Body of pancreas (tissue), 4 donors: ENCODE results near the gene RRM1. TPM values are rescaled to one million over a fixed set of nuclear protein-coding genes. Genes with fewer than 3 reads are reported as not detected.
A peak's percentile ranks its signal among the peaks of the same experiment; 100 is the strongest.

Experiments
- ATAC-seq: fragments of 150-250 bp; one replicate; pipeline ENCODE4 v1.9.1; 2016
- DNase-seq, 4 donors: peaks; one replicate each; pipeline ENCODE4 v3.0.0-alpha.2; 2019
- H3K27ac ChIP-seq, 4 donors: fragments of 200-600 bp; sonication (generic); 1 replicate in 3 of 4; 2 replicates in 1 of 4; pipeline versions ENCODE4 v1.5.1 to v1.6.1; 2016 to 2019; ENCODE audit warnings: mild to moderate bottlenecking in 1 of 4, mixed read lengths in 1 of 4, moderate library complexity in 1 of 4
- H3K27me3 ChIP-seq, 2 donors: fragments of 200-600 bp; sonication (generic); one replicate each; pipeline ENCODE4 v1.6.0; 2016; ENCODE audit warnings: mild to moderate bottlenecking in 1 of 2
- H3K36me3 ChIP-seq, 2 donors: fragments of 200-600 bp; sonication (generic); replicated peaks in 1 of 2; 2 replicates each; pipeline ENCODE4 v1.5.1; 2016; ENCODE audit warnings: low read depth in 2 of 2; ENCODE audit not compliant: insufficient read depth in 1 of 2
- H3K4me1 ChIP-seq: fragments of 200-600 bp; sonication (generic); one replicate; pipeline ENCODE4 v1.6.0; 2016
- H3K4me3 ChIP-seq, 2 donors: fragments of 200-600 bp; sonication (generic); 1 replicate in 1 of 2; 2 replicates in 1 of 2; pipeline ENCODE4 v1.5.1; 2016 to 2019
- H3K9me3 ChIP-seq, 3 donors: fragments of 200-600 bp; sonication (generic); 1 replicate in 2 of 3; 2 replicates in 1 of 3; pipeline ENCODE4 v1.5.1; 2016
- CTCF ChIP-seq, 7 experiments: fragments of 450-650 bp in 4 of 7; fragments of 200-600 bp in 3 of 7; sonication (generic) in 3 of 7; IDR thresholded peaks; one replicate each; pipeline ENCODE4 v1.5.1; 2016 to 2019; ENCODE audit warnings: antibody characterized with exemption in 7 of 7
- POLR2A ChIP-seq, 3 donors: fragments of 450-650 bp; IDR thresholded peaks; one replicate each; pipeline ENCODE4 v1.6.1; 2016; ENCODE audit warnings: antibody characterized with exemption in 3 of 3, mild to moderate bottlenecking in 2 of 3
- WGBS, 2 donors: methylation state at CpG; one replicate each; pipeline ENCODE4 v1.1.5; 2017; 5-methylcytosine and 5-hydroxymethylcytosine counted together
- intact Hi-C: fragments of 100-400 bp; cut with DNase I; formaldehyde crosslinking; loops from one replicate; pipeline ENCODE4 v1.15.1; 2023
- total RNA-seq, 2 donors: library from RNA; depleted of rRNA; stranded (reverse); fragments of >200 nt; gene quantifications; one replicate each; pipeline ENCODE4 v1.1.0, GENCODE V29; 2016

The RRM1 gene
- total RNA-seq: 10 to 100 TPM in 1 of 2 donors, 1 to 10 TPM in 1; 7.3 to 12.2 TPM

DNA sequence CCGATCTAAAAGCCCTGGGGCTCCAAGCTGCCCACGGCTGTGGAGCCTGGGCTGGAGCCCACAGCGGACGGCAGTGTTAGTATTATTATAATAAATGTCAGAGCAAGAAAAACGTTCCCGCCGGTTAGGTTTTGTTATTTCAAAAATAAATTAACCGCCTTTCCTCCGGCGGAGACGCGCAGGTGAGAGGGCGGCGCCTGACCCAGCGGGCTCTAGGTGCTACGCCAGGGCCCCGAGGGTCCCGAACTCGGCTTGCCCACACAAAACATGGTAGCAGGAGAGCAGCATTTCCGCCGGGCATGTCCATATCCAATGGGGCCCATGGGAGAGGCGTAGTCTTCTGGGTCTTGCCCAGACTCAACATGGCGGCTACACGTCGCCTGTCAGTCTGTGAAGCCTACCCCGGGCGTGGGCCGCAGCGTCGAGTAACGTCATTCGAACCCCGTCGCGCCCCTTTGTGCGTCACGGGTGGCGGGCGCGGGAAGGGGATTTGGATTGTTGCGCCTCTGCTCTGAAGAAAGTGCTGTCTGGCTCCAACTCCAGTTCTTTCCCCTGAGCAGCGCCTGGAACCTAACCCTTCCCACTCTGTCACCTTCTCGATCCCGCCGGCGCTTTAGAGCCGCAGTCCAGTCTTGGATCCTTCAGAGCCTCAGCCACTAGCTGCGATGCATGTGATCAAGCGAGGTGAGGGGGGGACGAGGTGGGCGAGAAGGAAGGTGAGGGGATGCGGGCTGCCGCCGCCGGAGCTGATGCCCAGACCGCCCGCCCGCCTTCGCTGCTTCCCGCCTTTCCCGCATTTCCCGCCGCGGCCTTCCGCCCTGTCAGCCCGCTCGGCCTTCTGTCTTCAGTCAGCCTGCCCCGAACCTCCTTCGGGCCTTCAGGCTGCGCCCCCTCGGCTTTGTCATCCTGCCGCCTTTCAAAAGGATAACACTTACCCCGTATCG lies at the start of gene RRM1:
RRM1 (plus strand) TSS at position 452 of the 944 bp plus-strand sequence; CDS start at position 666, 214 bp downstream.
- DNase-seq: peak; percentile 91 to 95 (median 94)
- peak; percentile 99 for ATAC-seq
- H3K4me1 ChIP-seq: peaks cover 18% of the 10 kb centered on the region
- no peaks in the 10 kb centered on the region for H3K27me3 ChIP-seq
- no peaks in the 10 kb centered on the region for H3K9me3 ChIP-seq
- WGBS, 2 donors: 0 to 1% methylated on average over 25 to 65 of the region's 74 CpGs
- H3K4me3 ChIP-seq: peak within 1 kb of the TSS; percentile 66 to 71
- intact Hi-C loops: no loop called here
- H3K27ac ChIP-seq: peak within 1 kb of the TSS; percentile 84 to 94 (median 88)
- TF ChIP-seq CTCF (IDR thresholded peaks at IDR 0.05): peak in 1 of 7 experiments; percentile 7
- peak; percentile 20 to 81 (median 81) for TF ChIP-seq POLR2A (IDR thresholded peaks at IDR 0.05)
- no peaks in the 10 kb centered on the region for H3K36me3 ChIP-seq

DNA sequence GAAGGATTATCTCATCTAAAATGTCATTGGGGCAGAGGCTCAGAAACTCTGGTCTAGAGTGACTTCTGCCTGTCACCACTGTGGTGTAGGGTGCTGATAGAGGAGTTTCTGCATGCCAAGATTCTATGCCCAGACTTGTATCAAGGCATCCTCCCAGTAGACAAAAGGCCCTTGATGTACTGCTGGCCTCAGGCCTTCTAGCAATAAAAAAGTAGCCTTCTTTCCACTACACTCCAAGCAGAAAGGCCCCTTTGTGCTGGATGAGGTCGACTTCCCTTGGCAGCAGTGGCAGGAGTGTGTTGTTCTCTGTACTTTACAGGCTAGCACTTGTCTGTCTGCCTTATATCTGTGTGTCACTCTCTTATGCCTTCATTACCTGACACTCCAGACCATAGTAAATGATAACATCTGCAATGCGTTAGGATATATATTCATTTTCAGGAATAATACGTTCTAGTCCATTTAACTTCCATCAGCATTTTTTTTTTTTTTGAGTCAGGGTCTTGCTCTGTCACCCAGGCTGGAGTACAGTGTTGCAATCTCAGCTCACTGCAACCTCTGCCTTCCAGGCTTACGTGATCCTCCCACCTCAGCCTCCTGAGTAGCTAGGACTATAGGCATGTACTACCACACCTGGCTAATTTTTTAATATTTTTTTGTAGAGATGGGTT lies 49.5 kb upstream of the RRM1 start:
- WGBS, 2 donors: 44 to 47% methylated on average over 4 of the region's 4 CpGs
- no peak for TF ChIP-seq POLR2A (IDR thresholded peaks at IDR 0.05)
- TF ChIP-seq CTCF (IDR thresholded peaks at IDR 0.05): no peak
- H3K4me1 ChIP-seq: peaks cover 8% of the 10 kb centered on the region
- H3K4me3 ChIP-seq: no peak overlapping the region
- H3K36me3 ChIP-seq: no peaks in the 10 kb centered on the region
- intact Hi-C loops: no loop called here
- H3K27ac ChIP-seq: no peak overlapping the region
- no peaks in the 10 kb centered on the region for H3K27me3 ChIP-seq
- DNase-seq (no peak), ATAC-seq (no peak)
- H3K9me3 ChIP-seq: no peaks in the 10 kb centered on the region

DNA sequence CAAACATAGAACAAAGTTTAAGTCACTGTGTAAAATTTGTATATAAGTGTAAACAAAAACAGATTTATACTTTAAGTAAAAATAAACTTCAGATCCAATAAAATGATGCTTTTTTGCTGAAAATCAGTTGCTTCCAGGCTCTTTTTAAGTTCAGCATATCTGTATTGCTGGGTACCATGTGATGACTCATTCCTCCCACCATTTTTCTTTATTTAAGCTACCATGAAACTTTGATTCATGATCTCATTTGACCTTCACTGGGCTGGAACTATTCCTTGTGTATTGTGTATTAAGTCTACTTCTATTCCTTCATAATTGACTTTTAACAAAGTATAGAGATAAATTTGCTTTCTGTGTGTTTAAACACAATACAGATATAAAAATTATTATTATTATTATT lies 46.3 kb upstream of the RRM1 start:
- no peak overlapping the region for H3K4me3 ChIP-seq
- H3K27me3 ChIP-seq: no peaks in the 10 kb centered on the region
- intact Hi-C loops: no loop called here

GRCh38 chr11:4049006-4049405 lies 45.6 kb upstream of the RRM1 start:
- Histone ChIP-seq H3K27me3 (no peaks in the 10 kb centered on the region), H3K4me1 (no peaks in the 10 kb centered on the region), H3K9me3 (no peaks in the 10 kb centered on the region), H3K27ac (no peak overlapping the region), H3K36me3 (no peaks in the 10 kb centered on the region), H3K4me3 (no peak overlapping the region)
- peak in 1 of 4 donors; percentile 21 for DNase-seq
- TF ChIP-seq POLR2A (IDR thresholded peaks at IDR 0.05) (no peak), CTCF (IDR thresholded peaks at IDR 0.05) (no peak)
- WGBS, 2 donors: 76 to 95% methylated on average over 4 of the region's 4 CpGs
- no peak for ATAC-seq
- intact Hi-C loops: no loop called here

More for the DNA sequence above, 46.3 kb upstream of the RRM1 start:
- TF ChIP-seq POLR2A (IDR thresholded peaks at IDR 0.05) (no peak), CTCF (IDR thresholded peaks at IDR 0.05) (no peak)
- ATAC-seq (no peak), DNase-seq (no peak)
- Histone ChIP-seq H3K4me1 (no peaks in the 10 kb centered on the region), H3K36me3 (no peaks in the 10 kb centered on the region), H3K9me3 (no peaks in the 10 kb centered on the region), H3K27ac (no peak overlapping the region)
